ENCODE results near the gene COL4A2. TPM values are rescaled to one million over a fixed set of nuclear protein-coding genes. Genes with fewer than 3 reads are reported as not detected.

Gene COL4A2
- total RNA-seq, 4 donors from 2014 or later, result 75.1 to 322 (median 115) TPM

DNA sequence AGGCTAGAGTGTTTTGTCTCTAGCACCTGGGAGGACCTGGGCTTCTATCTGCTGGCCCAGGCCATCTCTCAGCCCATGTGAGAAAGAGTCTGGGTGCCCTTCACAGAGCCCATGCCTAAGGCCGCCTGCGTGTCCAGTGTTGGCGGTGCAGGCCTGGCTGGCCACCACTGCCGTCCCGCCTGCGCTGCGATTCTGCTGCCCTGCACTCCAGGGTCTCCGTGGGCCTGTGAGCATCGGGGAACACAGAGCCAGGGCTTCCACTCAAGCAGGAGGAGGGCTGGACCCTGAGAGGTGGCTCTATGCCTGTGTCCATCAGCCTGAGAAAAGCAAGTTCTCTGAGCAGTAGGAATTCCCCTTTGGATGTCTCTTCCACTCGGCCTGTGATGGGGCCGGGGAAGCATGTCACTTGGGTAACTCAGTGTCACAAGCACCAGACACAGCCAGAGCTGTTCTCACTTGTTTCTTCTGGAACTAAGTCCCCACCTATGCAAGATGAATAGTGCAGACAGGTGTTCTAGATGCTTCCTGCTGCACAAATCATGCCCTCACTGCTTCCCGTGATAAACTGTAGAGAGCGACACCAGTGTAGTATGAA, 160.5 kb downstream of the COL4A2 start:
- no peak for DNase-seq
- 94% methylated on average over 13 of the region's 13 CpGs; no CpG with 5 or more reads in 1 of the 2 donors for WGBS, 2 donors (ENCODE audit: low coverage in 1 of 2)
- TF ChIP-seq CTCF (IDR thresholded peaks at IDR 0.05) (no peak), EP300 (IDR thresholded peaks at IDR 0.05; ENCODE audit: low read depth) (no peak), POLR2AphosphoS5 (IDR thresholded peaks at IDR 0.05) (no peak), POLR2A (IDR thresholded peaks at IDR 0.05) (no peak)
- no peaks in the 10 kb centered on the region for H3K9me3 ChIP-seq
- no peak overlapping the region for H3K4me3 ChIP-seq
- intact Hi-C loops (cut with DNase I; ENCODE audit: low total_unique reads) (no loop called here), in situ Hi-C loops (cut with MboI; ENCODE audit: low pct_ligation_motif_present in 1 of 4, low pct_unique_long_range_greater_than_20kb in 1 of 4, low sequenced_read_pairs in 3 of 4) (loop anchor here in 1 of 4 donors (25.0 kb wide), 1 partner anchor 345 kb away; no protein-coding TSS in a partner anchor)
- H3K27ac ChIP-seq, result no peak overlapping the region
- no peaks in the 10 kb centered on the region for H3K4me1 ChIP-seq
- no peaks in the 10 kb centered on the region for H3K27me3 ChIP-seq
- peaks cover 0 to 4% (median 0%) of the 10 kb centered on the region in 4 donors for H3K36me3 ChIP-seq

DNA sequence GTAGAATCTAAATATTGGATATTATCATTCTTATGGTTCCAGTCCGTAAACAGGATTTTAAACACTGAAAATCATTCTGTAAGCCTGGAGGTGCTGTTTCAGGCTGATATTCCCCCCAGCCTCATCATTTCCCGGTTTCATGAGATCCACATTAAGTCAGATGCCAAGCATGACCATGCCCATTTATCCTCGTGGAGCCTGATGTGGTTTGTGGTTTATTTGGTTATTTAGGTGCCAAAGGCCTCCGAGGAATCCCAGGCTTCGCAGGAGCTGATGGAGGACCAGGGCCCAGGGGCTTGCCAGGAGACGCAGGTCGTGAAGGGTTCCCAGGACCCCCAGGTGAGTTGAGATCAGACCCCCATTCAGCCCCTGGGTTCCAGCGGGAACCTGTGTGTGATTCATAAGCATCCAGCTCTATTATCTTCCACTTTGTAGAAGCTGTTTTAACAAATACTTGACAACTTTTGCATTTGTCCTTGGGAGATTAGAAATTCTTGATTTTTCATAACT, 162.0 kb downstream of the COL4A2 start:
- Histone ChIP-seq H3K4me3 (no peak overlapping the region), H3K36me3 (peaks cover 0 to 4% (median 0%) of the 10 kb centered on the region in 4 donors), H3K27me3 (no peaks in the 10 kb centered on the region), H3K9me3 (no peaks in the 10 kb centered on the region), H3K27ac (no peak overlapping the region), H3K4me1 (no peaks in the 10 kb centered on the region)
- intact Hi-C loops (cut with DNase I; ENCODE audit: low total_unique reads), result no loop called here
- no peak for TF ChIP-seq CTCF (IDR thresholded peaks at IDR 0.05)
- 69 to 90% methylated on average over 5 to 8 of the region's 8 CpGs for WGBS, 2 donors (ENCODE audit: low coverage in 1 of 2)
- DNase-seq, result no peak
- in situ Hi-C loops (cut with MboI; ENCODE audit: low pct_ligation_motif_present in 1 of 4, low pct_unique_long_range_greater_than_20kb in 1 of 4, low sequenced_read_pairs in 3 of 4), result loop anchor here in 1 of 4 donors (25.0 kb wide), 1 partner anchor 343 kb away; no protein-coding TSS in a partner anchor

- 85 to 87% methylated on average over 5 of the region's 5 CpGs for WGBS, 2 donors (ENCODE audit: low coverage in 1 of 2)
- DNase-seq, result no peak
- Histone ChIP-seq H3K27me3 (no peaks in the 10 kb centered on the region), H3K9me3 (no peaks in the 10 kb centered on the region), H3K27ac (no peak overlapping the region), H3K4me3 (no peak overlapping the region), H3K36me3 (peaks cover 0 to 4% (median 0%) of the 10 kb centered on the region in 4 donors), H3K4me1 (no peaks in the 10 kb centered on the region)
- in situ Hi-C loops (cut with MboI; ENCODE audit: low pct_ligation_motif_present in 1 of 4, low pct_unique_long_range_greater_than_20kb in 1 of 4, low sequenced_read_pairs in 3 of 4) (loop anchor here in 1 of 4 donors (25.0 kb wide), 1 partner anchor 343 kb away; no protein-coding TSS in a partner anchor), intact Hi-C loops (cut with DNase I; ENCODE audit: low total_unique reads) (no loop called here)
- TF ChIP-seq POLR2A (IDR thresholded peaks at IDR 0.05) (no peak), CTCF (IDR thresholded peaks at IDR 0.05) (no peak), POLR2AphosphoS5 (IDR thresholded peaks at IDR 0.05) (no peak), EP300 (IDR thresholded peaks at IDR 0.05; ENCODE audit: low read depth) (no peak)
Measured at GRCh38 chr13:110469597-110469996, 162.5 kb downstream of the COL4A2 start.

DNA sequence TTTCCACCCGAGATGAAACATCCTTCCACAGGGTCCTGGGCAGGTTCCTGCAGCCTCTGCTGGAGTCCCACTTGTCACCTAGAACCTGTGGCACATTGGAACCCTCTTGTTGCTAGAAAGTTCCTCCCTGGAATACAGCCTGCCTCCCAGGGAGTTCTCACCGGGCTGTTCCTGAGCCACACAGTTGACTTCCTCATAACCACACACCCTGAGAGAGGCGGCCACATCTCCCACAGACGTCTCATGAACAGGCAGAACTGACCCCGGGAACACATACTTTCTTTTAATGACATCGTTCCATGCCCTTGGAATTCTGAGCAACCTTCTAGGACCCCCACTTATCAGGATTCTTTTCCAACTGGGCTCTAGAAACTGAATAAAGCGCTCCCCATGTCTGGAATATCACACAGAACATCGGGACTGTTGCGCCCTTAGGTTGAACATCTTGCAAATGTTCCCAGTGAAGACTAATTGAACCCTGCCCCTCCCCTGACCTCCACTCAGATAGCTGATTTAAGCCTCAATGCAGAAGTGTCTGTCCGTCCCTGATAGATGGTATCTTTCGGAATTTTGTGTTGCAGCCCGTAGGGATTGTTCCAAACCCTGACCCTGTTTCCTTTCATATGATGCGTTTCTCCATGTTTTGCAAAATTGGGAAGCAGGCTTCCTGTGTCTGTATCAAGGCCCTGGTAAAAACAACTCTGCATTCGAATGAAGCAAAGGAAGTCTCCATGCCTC, 163.4 kb downstream of the COL4A2 start:
- peaks cover 0 to 4% (median 0%) of the 10 kb centered on the region in 4 donors for H3K36me3 ChIP-seq
- TF ChIP-seq POLR2AphosphoS5 (IDR thresholded peaks at IDR 0.05) (no peak), CTCF (IDR thresholded peaks at IDR 0.05) (no peak), EP300 (IDR thresholded peaks at IDR 0.05; ENCODE audit: low read depth) (no peak), POLR2A (IDR thresholded peaks at IDR 0.05) (no peak)
- in situ Hi-C loops (cut with MboI; ENCODE audit: low pct_ligation_motif_present in 1 of 4, low pct_unique_long_range_greater_than_20kb in 1 of 4, low sequenced_read_pairs in 3 of 4), result loop anchor here in 1 of 4 donors (25.0 kb wide), 1 partner anchor 342 kb away; no protein-coding TSS in a partner anchor

More for the DNA sequence above, 163.4 kb downstream of the COL4A2 start:
- WGBS, 2 donors (ENCODE audit: low coverage in 1 of 2), result 82 to 90% methylated on average over 5 to 14 of the region's 14 CpGs
- Histone ChIP-seq H3K9me3 (no peaks in the 10 kb centered on the region), H3K27me3 (no peaks in the 10 kb centered on the region), H3K4me3 (no peak overlapping the region), H3K27ac (no peak overlapping the region), H3K4me1 (no peaks in the 10 kb centered on the region)
- no peak for DNase-seq
- intact Hi-C loops (cut with DNase I; ENCODE audit: low total_unique reads), result no loop called here

Data from transverse colon (tissue), 4 donors.